Brain microvascular endothelial cell (primary cell): ENCODE results near the gene SETD7.
A peak's percentile ranks its signal among the peaks of the same experiment; 100 is the strongest.

ENCODE experiments used
- DNase-seq: peaks from one replicate; pipeline ENCODE4 v3.0.0-alpha.2; 2020
- H3K27ac ChIP-seq: fragments of 250-450 bp; sonication (Bioruptor Pico); 2 replicates; pipeline ENCODE4 v1.5.1; 2020; ENCODE audit warnings: mild to moderate bottlenecking, moderate library complexity
- H3K27me3 ChIP-seq: fragments of 250-450 bp; sonication (Bioruptor Pico); replicated peaks from 2 replicates; pipeline ENCODE4 v1.5.1; 2020; ENCODE audit warnings: mild to moderate bottlenecking
- H3K36me3 ChIP-seq: fragments of 250-450 bp; sonication (Bioruptor Pico); replicated peaks from 2 replicates; pipeline ENCODE4 v1.5.1; 2020; ENCODE audit warnings: mild to moderate bottlenecking
- H3K4me3 ChIP-seq: 2 replicates; pipeline ENCODE4 v1.5.1; 2011; ENCODE audit warnings: low read depth, mild to moderate bottlenecking, control low read depth, low read length, moderate library complexity
- in situ Hi-C: cut with HindIII; loops from 2 replicates; pipeline ENCODE4 v1.10.0; 2017; ENCODE audit warnings: low sequenced_read_pairs, low pct_ligation_motif_present
- TF ChIP-seq, protein P1 (sequence below): IDR thresholded peaks from 2 replicates; pipeline ENCODE4 v1.5.1; 2011; ENCODE audit warnings: low read depth, mild to moderate bottlenecking, moderate library complexity, low read length, control low read depth, inconsistent platforms; ENCODE audit errors: missing control alignments

Gene SETD7

DNA sequence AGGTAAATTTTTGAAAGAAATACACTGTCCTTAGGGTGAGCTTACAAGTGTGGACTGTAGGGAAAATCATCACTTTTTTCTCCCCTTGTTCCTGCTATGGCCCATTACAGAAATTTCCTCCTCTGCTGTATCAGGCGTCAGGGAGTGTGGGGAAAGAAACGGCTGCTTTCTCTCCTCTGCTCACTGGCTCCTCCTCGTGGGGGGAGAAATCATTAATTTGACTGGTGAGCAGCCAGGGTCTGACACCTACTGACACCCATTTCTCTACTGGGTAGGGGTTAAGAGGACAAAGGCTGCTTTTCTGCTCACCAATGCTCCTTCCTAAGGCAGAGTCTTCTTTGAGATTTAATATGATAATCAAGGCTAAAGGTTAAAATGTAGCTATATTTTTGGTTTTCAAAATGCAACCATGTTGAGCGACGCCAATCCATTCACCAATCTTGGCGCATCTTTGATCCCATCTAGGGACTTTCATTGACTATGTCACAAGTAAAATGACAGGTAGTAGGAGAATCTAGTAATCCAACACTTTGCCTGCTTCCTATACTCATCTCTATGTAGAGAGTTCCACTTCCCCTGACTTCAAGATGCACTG is 25.1 kb downstream of the SETD7 start:
- Histone ChIP-seq H3K4me3 (no peak overlapping the region), H3K36me3 (peaks cover 14% of the 10 kb centered on the region), H3K27ac (no peak overlapping the region), H3K27me3 (no peaks in the 10 kb centered on the region)
- in situ Hi-C loops = no loop called here
- peak; percentile 49 for DNase-seq
- TF ChIP-seq, protein P1, sequence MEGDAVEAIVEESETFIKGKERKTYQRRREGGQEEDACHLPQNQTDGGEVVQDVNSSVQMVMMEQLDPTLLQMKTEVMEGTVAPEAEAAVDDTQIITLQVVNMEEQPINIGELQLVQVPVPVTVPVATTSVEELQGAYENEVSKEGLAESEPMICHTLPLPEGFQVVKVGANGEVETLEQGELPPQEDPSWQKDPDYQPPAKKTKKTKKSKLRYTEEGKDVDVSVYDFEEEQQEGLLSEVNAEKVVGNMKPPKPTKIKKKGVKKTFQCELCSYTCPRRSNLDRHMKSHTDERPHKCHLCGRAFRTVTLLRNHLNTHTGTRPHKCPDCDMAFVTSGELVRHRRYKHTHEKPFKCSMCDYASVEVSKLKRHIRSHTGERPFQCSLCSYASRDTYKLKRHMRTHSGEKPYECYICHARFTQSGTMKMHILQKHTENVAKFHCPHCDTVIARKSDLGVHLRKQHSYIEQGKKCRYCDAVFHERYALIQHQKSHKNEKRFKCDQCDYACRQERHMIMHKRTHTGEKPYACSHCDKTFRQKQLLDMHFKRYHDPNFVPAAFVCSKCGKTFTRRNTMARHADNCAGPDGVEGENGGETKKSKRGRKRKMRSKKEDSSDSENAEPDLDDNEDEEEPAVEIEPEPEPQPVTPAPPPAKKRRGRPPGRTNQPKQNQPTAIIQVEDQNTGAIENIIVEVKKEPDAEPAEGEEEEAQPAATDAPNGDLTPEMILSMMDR = peak; percentile 82

- peak overlapping the region; percentile 58 for H3K27ac ChIP-seq
These were observed 27.5 kb downstream of the SETD7 start for GRCh38 chr4:139528377-139529005.

DNA sequence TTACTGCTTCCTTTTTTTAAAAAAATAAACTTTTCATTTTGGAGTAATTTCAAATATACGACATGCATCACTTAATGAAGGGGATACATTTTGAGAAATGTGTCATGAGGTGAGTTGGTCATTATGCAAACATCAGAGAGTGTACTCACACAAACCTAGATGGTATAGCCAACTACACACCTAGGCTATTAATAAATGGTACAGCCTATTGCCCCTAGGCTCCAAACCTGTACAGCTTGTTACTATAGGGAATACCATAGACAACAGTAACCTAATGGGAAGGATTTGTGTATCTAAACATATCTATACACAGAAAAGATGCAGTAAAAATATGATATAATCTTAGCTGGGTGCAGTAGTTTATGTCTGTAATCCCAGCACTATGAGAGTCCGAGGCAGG is 29.1 kb downstream of the SETD7 start:
- TF ChIP-seq, protein P1 = no peak
- no peak overlapping the region for H3K4me3 ChIP-seq
- in situ Hi-C loops = no loop called here
- H3K36me3 ChIP-seq = peaks cover 34% of the 10 kb centered on the region
- no peak for DNase-seq
- H3K27ac ChIP-seq = no peak overlapping the region
- no peaks in the 10 kb centered on the region for H3K27me3 ChIP-seq

More at GRCh38 chr4:139528377-139529005, 27.5 kb downstream of the SETD7 start:
- H3K36me3 ChIP-seq = peaks cover 23% of the 10 kb centered on the region
- H3K4me3 ChIP-seq = no peak overlapping the region
- no peaks in the 10 kb centered on the region for H3K27me3 ChIP-seq
- in situ Hi-C loops = no loop called here
- TF ChIP-seq, protein P1 = no peak
- peak; percentile 62 for DNase-seq

DNA sequence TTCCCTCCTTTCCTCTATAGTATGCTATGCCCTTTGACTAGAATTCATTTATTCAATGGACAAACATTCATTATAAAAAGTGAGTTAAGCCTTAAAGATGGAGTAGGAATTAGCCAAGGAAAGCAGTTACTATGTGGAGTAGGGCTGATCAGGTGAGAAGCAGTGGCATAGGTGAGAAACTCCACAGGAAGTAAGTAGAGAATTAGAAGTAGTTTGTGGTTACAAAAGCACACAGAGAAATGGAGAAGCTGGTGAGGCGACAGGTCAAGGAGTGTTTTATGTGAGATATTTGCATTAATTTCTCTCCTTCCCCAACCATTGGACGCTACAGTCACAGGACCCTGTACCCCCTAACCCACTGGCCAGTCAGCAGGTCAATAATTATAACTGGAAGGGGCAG is 30.6 kb downstream of the SETD7 start:
- H3K36me3 ChIP-seq = peaks cover 47% of the 10 kb centered on the region
- H3K27ac ChIP-seq = no peak overlapping the region
- DNase-seq = no peak
- no peaks in the 10 kb centered on the region for H3K27me3 ChIP-seq
- TF ChIP-seq, protein P1 = no peak
- H3K4me3 ChIP-seq = no peak overlapping the region
- in situ Hi-C loops = no loop called here

DNA sequence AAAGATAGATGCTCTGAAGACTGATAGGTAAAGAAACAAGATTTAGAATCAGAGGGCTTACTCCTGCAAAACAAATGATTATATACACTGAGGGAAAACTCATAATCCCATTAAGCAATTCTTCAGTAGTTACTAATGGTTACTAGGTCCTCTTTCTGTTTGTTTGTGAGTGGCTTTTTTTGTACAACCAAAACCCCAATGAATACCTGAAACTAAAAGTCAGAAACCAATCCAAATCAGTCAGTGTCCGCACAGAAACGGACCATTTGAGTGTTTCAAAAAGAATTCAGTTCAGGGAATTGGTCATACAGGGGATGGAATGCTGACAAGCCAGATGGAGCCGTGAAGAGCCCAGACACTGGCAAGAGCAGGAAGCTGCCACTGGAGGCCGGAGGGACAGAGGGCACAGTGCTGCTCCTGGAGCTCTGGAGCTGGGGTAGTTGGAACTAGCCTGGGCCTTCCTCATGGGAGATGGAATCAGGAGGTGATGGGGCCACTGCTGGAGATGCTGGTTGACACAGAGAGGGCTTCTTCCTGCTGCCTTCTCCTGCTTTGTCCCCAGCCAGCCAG is 31.9 kb downstream of the SETD7 start:
- in situ Hi-C loops = no loop called here
- DNase-seq = no peak
- peaks cover 59% of the 10 kb centered on the region for H3K36me3 ChIP-seq
- H3K27ac ChIP-seq = no peak overlapping the region
- TF ChIP-seq, protein P1 = no peak
- no peaks in the 10 kb centered on the region for H3K27me3 ChIP-seq
- no peak overlapping the region for H3K4me3 ChIP-seq

DNA sequence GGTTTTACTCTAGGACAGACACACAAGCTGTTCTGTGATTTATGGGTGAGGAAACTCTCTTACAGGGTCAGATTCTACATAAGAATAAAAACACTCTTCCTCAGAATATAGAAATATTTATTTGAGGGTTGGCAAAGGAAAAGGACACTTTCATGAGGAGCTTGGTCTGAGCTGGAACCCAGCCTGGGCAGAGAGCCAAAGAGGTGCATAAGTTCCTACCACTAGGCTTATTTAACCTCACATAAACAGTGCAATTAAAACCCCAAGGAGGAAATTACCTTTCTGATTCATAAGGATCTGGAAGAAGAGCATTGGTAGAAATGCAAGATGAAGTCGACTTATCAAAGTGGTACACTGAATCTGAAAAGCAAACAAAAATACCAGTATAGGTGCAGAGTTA is 32.9 kb downstream of the SETD7 start:
- H3K36me3 ChIP-seq = peaks cover 56% of the 10 kb centered on the region
- TF ChIP-seq, protein P1 = no peak
- no peak overlapping the region for H3K27ac ChIP-seq
- no peak for DNase-seq
- in situ Hi-C loops = no loop called here
- H3K27me3 ChIP-seq = no peaks in the 10 kb centered on the region
- no peak overlapping the region for H3K4me3 ChIP-seq
